ENCODE data around the gene STX16. TPM values are rescaled to one million over a fixed set of nuclear protein-coding genes. Genes with fewer than 3 reads are reported as not detected.

STX16 gene
- total RNA-seq, 1 experiment from 2014 or later: 44.5 TPM

- Histone ChIP-seq H3K4me1 (ENCODE audit: insufficient read depth, low read length, poor library complexity, severe bottlenecking) (no peaks in the 10 kb centered on the region), H3K9me3 (ENCODE audit: low read depth, low read length, poor library complexity, severe bottlenecking) (no peaks in the 10 kb centered on the region), H3K4me3 (ENCODE audit: low read depth, low read length, poor library complexity, severe bottlenecking) (no peak overlapping the region), H3K27ac (ENCODE audit: low read depth, low read length, poor library complexity, severe bottlenecking) (peak overlapping the region; percentile 10), H3K36me3 (ENCODE audit: insufficient read depth, low read length, poor library complexity, severe bottlenecking) (no peaks in the 10 kb centered on the region), H3K27me3 (replicated peaks; ENCODE audit: insufficient read depth, low read depth, low read length, poor library complexity) (no peaks in the 10 kb centered on the region)
- CTCF ChIA-PET: no interaction called here
- POLR2A ChIA-PET (ENCODE audit: low non-redundant PET): interaction anchor here (0.6 kb wide), 1 partner anchor 647 kb away, joined by 14 read pairs; no protein-coding TSS in a partner anchor
- intact Hi-C loops (cut with micrococcal nuclease; ENCODE audit: unreplicated experiment): no loop called here
- no peak for TF ChIP-seq EZH2 (IDR thresholded peaks at IDR 0.05; ENCODE audit: borderline replicate concordance, low read depth, low read length, poor library complexity, severe bottlenecking)
- peak; percentile 54 for TF ChIP-seq CTCF (conservative IDR thresholded peaks at IDR 0.05; ENCODE audit: low read depth, low read length)
- BruUV-seq (replicated peaks): no TSS peak
- DNase-seq (ENCODE audit: low spot score): no peak
Observed at GRCh38 chr20:58702859-58703648, 52.0 kb downstream of the STX16 start.

- no peak overlapping the region for H3K4me3 ChIP-seq (ENCODE audit: low read depth, low read length, poor library complexity, severe bottlenecking)
- H3K9me3 ChIP-seq (ENCODE audit: low read depth, low read length, poor library complexity, severe bottlenecking): no peaks in the 10 kb centered on the region
- no peak for DNase-seq (ENCODE audit: low spot score)
- H3K27ac ChIP-seq (ENCODE audit: low read depth, low read length, poor library complexity, severe bottlenecking): no peak overlapping the region
- no peaks in the 10 kb centered on the region for H3K36me3 ChIP-seq (ENCODE audit: insufficient read depth, low read length, poor library complexity, severe bottlenecking)
- ChIA-PET CTCF (no interaction called here), POLR2A (ENCODE audit: low non-redundant PET) (no interaction called here)
- no peaks in the 10 kb centered on the region for H3K27me3 ChIP-seq (replicated peaks; ENCODE audit: insufficient read depth, low read depth, low read length, poor library complexity)
- no TSS peak for BruUV-seq (replicated peaks)
- no peaks in the 10 kb centered on the region for H3K4me1 ChIP-seq (ENCODE audit: insufficient read depth, low read length, poor library complexity, severe bottlenecking)
- intact Hi-C loops (cut with micrococcal nuclease; ENCODE audit: unreplicated experiment): no loop called here
- no peak for TF ChIP-seq CTCF (conservative IDR thresholded peaks at IDR 0.05; ENCODE audit: low read depth, low read length)
Observed at GRCh38 chr20:58703765-58704371, 52.8 kb downstream of the STX16 start.

GRCh38 chr20:58705208-58705926, 54.3 kb downstream of the STX16 start:
- no peak for TF ChIP-seq EZH2 (IDR thresholded peaks at IDR 0.05; ENCODE audit: borderline replicate concordance, low read depth, low read length, poor library complexity, severe bottlenecking)
- TF ChIP-seq CTCF (conservative IDR thresholded peaks at IDR 0.05; ENCODE audit: low read depth, low read length): no peak
- ChIA-PET POLR2A (ENCODE audit: low non-redundant PET) (no interaction called here), CTCF (no interaction called here)
- Histone ChIP-seq H3K4me1 (ENCODE audit: insufficient read depth, low read length, poor library complexity, severe bottlenecking) (no peaks in the 10 kb centered on the region), H3K27me3 (replicated peaks; ENCODE audit: insufficient read depth, low read depth, low read length, poor library complexity) (no peaks in the 10 kb centered on the region), H3K27ac (ENCODE audit: low read depth, low read length, poor library complexity, severe bottlenecking) (no peak overlapping the region), H3K36me3 (ENCODE audit: insufficient read depth, low read length, poor library complexity, severe bottlenecking) (no peaks in the 10 kb centered on the region), H3K4me3 (ENCODE audit: low read depth, low read length, poor library complexity, severe bottlenecking) (no peak overlapping the region), H3K9me3 (ENCODE audit: low read depth, low read length, poor library complexity, severe bottlenecking) (no peaks in the 10 kb centered on the region)
- intact Hi-C loops (cut with micrococcal nuclease; ENCODE audit: unreplicated experiment): no loop called here
- DNase-seq (ENCODE audit: low spot score): no peak
- no TSS peak for BruUV-seq (replicated peaks)
